ENCODE measurements around the gene CUBN. TPM values are rescaled to one million over a fixed set of nuclear protein-coding genes. Genes with fewer than 3 reads are reported as not detected.

The CUBN gene
- total and polyA plus RNA-seq, 10 of the 15 experiments (the other 5 are each of a cell fraction or from before 2014, with no cell fraction given), result under 0.01 to 0.14 (median 0.02) TPM; not detected in 6

- Histone ChIP-seq H3K9ac (ENCODE audit: control insufficient read depth, insufficient read depth, low read length) (no peak overlapping the region), H3K27ac (ENCODE audit: control insufficient read depth, insufficient read depth) (no peak overlapping the region), H3K4me1 (ENCODE audit: control insufficient read depth, insufficient read depth, low read length) (no peaks in the 10 kb centered on the region), H3K79me2 (ENCODE audit: control insufficient read depth, insufficient read depth, low read length) (no peaks in the 10 kb centered on the region), H3K4me3 (no peak overlapping the region), H3K27me3 (replicated peaks in 1 of 2; ENCODE audit: control insufficient read depth in 2 of 2, insufficient read depth in 2 of 2, low read length in 1 of 2) (no peaks in the 10 kb centered on the region), H4K20me1 (ENCODE audit: control insufficient read depth, insufficient read depth) (no peaks in the 10 kb centered on the region), H3K9me3 (replicated peaks; ENCODE audit: control insufficient read depth, insufficient read depth, low read length) (no peaks in the 10 kb centered on the region), H3K36me3 (ENCODE audit: control insufficient read depth in 2 of 2, insufficient read depth in 2 of 2, low read length in 1 of 2) (no peaks in the 10 kb centered on the region), H3K4me2 (ENCODE audit: control insufficient read depth, insufficient read depth) (no peak overlapping the region), H2AFZ (ENCODE audit: control insufficient read depth, low read depth, low read length) (no peak overlapping the region)
- no peak for ATAC-seq
- no TSS peak for BruUV-seq (replicated peaks)
- TF ChIP-seq IKZF2 (IDR thresholded peaks at IDR 0.05), result no peak
- TF ChIP-seq HDAC2 (IDR thresholded peaks at IDR 0.05), result no peak
- TF ChIP-seq YBX1 (IDR thresholded peaks at IDR 0.05), result no peak
- no peak for TF ChIP-seq RUNX3 (IDR thresholded peaks at IDR 0.05; ENCODE audit: low read length)
- TF ChIP-seq MTA2 (IDR thresholded peaks at IDR 0.05; ENCODE audit: low read depth), result no peak
- TF ChIP-seq ETV6 (conservative IDR thresholded peaks at IDR 0.05 in 1 of 2, IDR thresholded peaks at IDR 0.05 in 1 of 2; ENCODE audit: borderline replicate concordance in 1 of 2, low read depth in 1 of 2), result no peak
- no peak for TF ChIP-seq LARP7 (IDR thresholded peaks at IDR 0.05)
- no peak for TF ChIP-seq CBFB (IDR thresholded peaks at IDR 0.05; ENCODE audit: low read depth)
- no peak for TF ChIP-seq NR2F1 (conservative IDR thresholded peaks at IDR 0.05)
- ChIA-PET SMC1A (ENCODE audit: uncharacterized antibody, unreplicated experiment) (no interaction called here), RAD21 (ENCODE audit: unreplicated experiment) (no interaction called here), POLR2A (no interaction called here), CTCF (no interaction called here)
- in situ Hi-C loops (cut with MboI), result no loop called here
- WGBS (ENCODE audit: insufficient coverage, insufficient replicate concordance, low lambda C conversion rate, missing lambda C conversion rate), result 0% methylated on average over 4 of the region's 4 CpGs
- FAIRE-seq, result no peak
- no peak for DNase-seq (ENCODE audit: low read depth, low spot score)
- intact Hi-C loops (cut with micrococcal nuclease; ENCODE audit: unreplicated experiment), result no loop called here
Measured at GRCh38 chr10:16909961-16910792, 219.4 kb downstream of the CUBN start.

Measured in GM12878 (cell line).